Fibroblast of skin of left biceps (primary cell): ENCODE results near the gene SYNE1.

Experiments
- DNase-seq, 2 experiments: peaks; one replicate each; pipeline ENCODE4 v3.0.0-alpha.2; 2013; ENCODE audit warnings: low read depth in 2 of 2

Gene SYNE1

DNA sequence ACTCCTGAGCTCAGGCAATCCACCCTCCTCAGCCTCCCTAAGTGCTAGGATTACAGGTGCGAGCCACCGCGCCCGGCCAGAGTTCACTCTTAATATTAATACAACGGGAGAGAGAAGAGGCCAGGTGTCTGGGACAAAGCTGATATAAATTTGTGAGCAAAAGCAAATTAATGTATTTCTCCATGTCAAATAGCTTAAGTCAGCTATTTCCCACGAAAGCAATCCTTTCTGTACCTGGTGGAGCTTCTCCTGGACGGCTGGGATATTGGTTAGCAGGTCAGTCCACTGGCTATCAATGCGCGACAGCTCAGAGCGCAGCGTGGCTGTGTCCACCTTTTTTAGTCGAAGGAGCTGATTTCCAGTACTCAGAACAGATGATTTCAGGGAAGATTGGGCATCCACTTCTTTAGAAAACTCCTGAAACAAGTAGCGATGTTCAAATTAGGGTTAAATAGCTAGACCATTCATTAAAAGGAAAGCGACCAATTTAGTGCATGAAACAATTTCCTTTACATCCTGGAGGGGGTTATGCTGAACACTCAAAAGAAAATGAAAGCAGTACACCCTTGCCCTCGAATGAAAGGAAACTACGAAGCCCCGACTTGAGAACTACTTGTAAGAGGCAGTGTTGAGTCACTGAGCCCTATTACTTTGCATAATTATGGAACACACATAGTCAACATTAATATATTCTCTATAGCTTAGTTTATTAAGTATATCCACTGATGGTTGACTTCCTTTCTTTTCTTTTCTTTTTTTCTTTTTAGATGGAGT is 403.4 kb downstream of the SYNE1 start:
- no peak for DNase-seq

- peak; percentile 32 to 39 for DNase-seq
Measured at GRCh38 chr6:152232501-152233151, 404.5 kb downstream of the SYNE1 start.

DNA sequence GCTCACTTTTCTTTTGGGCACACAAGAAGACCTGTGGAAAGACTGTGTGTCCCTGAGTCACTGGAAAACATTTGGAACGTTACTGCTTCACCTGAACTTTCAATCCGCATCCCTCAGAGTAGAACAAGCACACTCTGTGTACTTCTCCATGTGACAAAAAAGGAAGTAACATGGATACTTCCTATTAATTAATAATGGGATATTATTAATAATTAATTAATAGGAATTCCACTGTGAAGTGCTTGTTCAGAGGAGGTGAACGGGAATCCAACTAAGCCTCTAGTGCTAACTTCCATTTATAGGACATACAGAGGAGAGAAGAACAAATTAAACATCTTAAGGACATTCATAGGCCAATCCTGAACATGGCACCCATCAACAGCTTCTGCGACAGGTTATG is 407.8 kb downstream of the SYNE1 start:
- no peak for DNase-seq

DNA sequence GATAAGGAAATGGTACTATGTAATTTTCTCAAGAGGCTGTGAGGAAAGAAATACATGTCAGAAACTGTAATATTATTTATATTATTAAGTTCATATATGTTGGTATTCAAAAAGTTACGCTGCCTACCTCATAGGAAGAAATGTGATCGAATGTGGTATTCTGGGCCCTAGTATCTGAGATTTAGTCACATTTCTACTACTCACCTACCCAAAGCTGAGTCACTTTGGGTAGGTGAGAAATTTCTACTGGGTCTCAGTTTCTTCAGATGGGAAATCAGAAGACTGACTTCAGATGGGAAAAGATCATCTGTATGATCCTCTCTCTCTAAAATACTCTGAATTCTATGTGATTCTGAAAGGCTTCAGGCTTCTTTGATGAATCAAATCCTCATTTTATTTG is 411.0 kb downstream of the SYNE1 start:
- no peak for DNase-seq

GRCh38 chr6:152225241-152225934 is 411.8 kb downstream of the SYNE1 start:
- no peak for DNase-seq

- DNase-seq = no peak
Measured at GRCh38 chr6:152223636-152224035, 413.5 kb downstream of the SYNE1 start.

GRCh38 chr6:152221806-152222628 is 415.1 kb downstream of the SYNE1 start:
- DNase-seq = no peak

GRCh38 chr6:152220786-152221185 is 416.4 kb downstream of the SYNE1 start:
- DNase-seq = peak; percentile 32 to 40

DNA sequence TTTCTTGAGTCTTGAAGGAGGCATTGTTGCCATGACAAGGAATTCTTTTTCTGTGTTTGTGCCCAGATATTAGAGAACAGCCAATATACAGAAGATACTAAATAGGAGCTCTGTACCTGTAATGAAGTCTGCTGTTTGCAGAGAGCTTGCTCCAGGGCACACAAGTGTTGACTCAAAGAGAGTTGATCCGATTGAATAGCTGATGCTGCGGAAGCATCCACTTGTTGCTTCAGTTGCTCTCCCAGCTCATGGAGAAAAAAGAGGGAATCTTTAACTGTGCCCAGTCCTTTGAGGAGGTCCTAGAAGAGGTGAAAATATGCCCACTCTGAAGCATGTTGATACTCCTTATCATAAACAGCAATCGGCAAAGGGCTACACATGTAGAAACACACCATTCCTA is 418.3 kb downstream of the SYNE1 start:
- no peak for DNase-seq

DNA sequence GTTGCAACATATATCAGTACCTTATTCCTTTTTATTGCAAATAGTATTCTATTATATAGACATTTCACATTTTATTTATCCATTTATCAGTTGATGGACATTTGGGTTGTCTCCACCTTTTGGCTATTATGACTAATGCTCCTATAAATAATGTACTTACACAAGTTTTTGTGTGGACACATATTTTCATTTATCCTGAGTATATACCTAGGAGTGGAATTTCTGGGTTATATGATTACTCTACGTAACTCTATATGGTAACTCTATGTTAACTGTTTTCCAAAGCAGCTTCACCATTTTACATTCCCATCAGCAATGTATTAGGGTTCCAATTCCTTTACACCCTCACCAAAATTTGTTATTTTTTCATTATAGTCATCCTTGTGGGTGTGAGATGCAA is 424.7 kb downstream of the SYNE1 start:
- DNase-seq = no peak

DNA sequence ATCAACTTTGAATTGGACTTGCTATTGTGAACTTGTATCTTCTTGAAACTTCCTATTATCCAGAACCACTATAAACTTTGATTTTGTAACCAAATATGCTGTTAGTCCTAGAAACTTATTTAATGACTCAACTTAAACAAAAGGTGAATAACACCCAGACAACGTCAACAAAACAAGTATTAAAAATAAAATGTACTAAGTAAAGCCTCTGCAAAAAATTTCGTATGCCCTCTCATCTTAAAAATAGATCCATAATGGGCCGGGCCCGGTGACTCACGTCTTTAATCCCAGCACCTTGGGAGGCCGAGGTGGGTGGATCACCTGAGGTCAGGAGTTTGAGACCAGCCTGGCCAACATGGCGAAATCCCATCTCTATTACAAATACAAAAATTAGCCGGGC is 428.0 kb downstream of the SYNE1 start:
- no peak for DNase-seq

DNA sequence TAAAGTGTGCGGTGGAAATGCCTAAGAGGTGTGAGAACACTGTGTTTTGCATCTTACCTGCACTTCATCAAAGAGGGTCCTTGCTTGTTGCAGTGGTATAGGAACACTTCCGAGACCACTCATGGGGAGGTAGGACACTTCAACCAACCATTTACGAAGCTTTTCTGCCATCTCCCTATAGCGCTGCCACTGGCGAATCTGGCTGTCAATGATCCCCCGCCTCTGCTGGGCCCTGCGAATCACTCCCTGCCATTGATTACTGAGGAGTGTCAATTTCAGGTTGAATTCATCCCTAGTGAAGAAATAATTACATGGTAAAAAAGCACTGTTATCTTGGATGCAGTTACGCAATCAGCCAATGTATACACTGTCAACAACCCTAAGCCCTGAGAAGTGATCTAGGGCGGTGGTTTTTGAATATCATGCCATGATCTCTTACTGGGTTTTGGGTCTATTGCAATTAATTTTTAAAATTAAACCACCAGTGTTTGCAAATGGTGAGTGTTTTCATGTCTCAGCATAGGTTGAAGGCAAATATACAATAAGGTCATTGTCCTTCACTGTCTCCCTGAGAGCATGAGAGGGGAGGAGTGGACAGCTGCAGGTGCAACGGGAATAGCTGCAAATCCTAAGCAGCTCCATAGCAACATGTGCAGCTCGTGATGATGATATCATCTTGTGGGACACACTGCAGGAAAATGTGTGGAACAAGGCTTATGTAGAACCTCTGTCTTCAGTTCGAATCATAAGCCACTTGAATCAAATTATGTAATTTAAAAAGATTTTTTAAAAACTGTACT is 429.0 kb downstream of the SYNE1 start:
- no peak for DNase-seq

DNA sequence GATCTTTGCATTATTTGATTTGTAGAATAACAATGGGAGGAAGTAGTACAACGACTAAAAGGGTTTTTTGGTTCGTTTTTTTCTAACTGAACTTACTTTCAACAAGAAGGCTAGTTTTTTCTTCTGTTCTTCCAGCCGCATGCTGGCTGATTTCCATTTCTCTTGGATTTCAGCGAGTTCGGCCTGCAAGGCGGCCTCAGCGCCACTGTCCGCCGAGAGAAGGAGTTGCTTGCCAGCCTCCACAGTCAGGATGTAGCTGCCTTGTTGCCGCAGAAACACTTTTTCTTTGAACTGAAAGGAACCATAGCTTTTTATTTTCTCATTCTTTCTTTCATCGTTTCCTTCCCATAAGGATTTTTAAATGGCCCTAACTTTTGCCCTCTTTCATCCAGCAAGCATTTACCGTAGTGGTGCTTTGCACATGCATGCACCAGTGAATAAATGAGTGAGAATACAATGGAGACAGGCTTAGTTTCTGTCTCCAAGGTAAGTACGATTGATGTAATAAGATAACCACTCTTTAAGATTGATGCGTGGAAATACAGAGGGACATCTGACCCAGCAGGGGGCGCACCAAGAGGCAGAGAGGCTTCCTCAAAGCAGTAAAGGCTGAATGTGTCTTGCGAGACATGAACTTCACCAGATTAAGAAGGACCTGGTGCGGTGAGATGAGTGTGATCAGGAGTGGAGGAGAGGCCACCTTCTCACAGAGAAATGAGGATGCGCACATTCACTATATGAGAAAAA is 430.9 kb downstream of the SYNE1 start:
- DNase-seq = no peak

- DNase-seq = no peak
Measured at GRCh38 chr6:152204591-152204990, 432.6 kb downstream of the SYNE1 start.

DNA sequence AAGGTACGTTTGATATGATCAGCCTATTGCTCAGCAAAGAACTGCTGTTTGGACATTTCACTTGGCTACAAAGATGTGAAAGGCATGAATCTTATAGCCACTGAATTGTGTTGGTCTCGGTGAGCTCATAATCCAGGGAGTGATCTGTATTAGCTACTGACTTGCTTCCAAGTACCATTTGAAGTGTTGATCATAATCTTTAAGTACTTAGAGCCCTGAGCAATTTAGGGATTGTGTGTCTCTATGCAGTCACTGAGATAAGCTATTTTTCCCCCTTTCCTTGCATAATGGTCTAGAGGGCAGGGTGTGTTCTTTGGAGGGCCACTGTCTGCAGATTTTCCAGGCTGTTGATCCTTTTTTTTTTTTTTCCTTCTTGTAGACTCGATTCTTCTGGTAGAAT is 436.0 kb downstream of the SYNE1 start:
- no peak for DNase-seq

DNA sequence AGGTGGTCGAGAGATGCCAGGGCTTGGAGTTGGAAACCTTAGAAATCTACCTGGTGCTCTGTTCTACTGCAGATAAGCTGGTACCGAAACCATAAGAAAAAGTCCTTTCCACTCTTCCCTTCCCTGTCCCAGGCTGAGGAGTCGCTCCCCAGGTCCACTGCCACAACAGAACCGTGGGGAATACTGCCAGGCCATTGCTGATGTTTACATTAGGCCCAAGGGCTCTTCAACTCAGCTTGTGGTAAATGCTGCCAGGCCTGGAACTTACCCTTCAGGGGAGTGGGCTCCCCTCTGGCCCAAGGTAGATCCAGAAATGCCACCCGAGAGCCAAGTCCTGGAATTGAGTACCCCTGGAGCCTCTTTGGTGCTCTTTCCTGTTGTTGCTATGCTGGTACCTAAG is 441.3 kb downstream of the SYNE1 start:
- no peak for DNase-seq

GRCh38 chr6:152189736-152190135 is 447.4 kb downstream of the SYNE1 start:
- no peak for DNase-seq

GRCh38 chr6:152188011-152188410 is 449.2 kb downstream of the SYNE1 start:
- DNase-seq = no peak

DNA sequence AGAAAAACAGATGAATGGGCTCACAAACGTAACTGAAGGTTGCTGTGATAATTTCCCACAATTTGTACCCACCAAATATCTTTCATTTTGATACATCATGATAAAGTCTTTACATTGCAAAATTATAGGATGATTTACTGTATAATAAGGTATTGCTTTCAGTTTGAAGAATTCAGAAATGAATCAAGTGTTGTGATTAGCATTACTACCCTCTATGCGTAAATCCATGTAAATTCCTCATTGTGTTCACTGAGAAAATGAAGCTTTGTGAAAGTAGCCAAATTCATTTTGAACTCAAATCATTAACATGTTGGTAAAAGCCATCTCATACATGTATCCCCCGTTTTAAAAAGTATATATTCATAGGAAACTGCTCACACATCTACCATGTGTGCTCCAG is 450.3 kb downstream of the SYNE1 start:
- no peak for DNase-seq

DNA sequence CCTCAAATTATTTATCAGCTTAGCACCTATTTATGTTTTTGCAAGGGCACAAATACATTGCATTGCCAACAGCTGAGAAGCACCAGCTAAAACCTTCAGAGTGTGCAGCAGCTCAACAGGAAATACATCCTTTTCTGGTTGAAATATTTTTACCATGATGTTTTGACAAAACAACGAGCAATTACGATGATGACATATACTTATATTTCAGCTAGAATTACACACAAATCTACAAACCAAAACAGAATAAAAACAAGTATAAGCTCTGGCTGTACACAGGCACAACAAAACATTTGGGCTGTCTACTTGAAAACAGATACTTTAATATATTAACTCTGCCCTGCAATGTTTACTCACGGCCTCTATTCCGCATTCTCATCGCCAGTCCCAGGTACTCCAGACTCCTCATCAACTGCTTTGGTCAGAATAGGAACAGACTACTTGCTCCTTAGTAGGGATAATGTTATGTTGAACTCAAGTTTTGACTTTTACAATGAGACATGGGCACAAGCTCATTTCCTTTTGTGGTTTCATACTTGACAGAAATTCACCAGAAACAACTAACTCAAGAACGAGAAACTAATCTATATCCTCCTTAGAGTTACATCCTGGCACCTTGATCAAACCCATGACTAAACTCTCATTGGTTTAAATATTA is 452.1 kb downstream of the SYNE1 start:
- no peak for DNase-seq
